ENCODE results near the gene JPT1.

Gene JPT1

DNA sequence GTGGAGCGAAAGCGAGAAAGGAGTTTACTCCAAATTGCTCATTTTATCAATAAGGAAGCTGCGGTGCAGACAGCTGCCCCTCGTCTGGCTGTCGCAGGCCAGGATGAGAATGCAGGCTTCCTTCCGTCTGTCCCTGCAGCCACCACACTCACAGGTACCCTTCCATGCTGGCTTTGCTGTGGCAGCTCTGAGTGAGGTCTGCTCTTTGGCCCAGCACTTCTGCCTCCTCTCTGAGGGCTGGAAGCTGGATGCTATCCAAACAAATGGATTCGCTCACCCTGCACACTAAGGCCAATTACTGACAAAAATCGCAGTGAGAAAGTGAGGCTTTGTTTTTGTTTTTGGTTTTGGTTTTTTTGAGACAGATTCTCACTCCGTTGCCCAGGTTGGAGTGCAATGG is 37.6 kb downstream of the JPT1 start:
- DNase-seq (ENCODE audit: low read depth, low spot score), result no peak
- in situ Hi-C loops (cut with HindIII; ENCODE audit: low sequenced_read_pairs), result no loop called here
- TF ChIP-seq, protein P1, sequence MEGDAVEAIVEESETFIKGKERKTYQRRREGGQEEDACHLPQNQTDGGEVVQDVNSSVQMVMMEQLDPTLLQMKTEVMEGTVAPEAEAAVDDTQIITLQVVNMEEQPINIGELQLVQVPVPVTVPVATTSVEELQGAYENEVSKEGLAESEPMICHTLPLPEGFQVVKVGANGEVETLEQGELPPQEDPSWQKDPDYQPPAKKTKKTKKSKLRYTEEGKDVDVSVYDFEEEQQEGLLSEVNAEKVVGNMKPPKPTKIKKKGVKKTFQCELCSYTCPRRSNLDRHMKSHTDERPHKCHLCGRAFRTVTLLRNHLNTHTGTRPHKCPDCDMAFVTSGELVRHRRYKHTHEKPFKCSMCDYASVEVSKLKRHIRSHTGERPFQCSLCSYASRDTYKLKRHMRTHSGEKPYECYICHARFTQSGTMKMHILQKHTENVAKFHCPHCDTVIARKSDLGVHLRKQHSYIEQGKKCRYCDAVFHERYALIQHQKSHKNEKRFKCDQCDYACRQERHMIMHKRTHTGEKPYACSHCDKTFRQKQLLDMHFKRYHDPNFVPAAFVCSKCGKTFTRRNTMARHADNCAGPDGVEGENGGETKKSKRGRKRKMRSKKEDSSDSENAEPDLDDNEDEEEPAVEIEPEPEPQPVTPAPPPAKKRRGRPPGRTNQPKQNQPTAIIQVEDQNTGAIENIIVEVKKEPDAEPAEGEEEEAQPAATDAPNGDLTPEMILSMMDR (IDR thresholded peaks at IDR 0.05; ENCODE audit: low read depth, low read length), result no peak
- H3K4me3 ChIP-seq (ENCODE audit: low read depth, low read length), result no peak overlapping the region

DNA sequence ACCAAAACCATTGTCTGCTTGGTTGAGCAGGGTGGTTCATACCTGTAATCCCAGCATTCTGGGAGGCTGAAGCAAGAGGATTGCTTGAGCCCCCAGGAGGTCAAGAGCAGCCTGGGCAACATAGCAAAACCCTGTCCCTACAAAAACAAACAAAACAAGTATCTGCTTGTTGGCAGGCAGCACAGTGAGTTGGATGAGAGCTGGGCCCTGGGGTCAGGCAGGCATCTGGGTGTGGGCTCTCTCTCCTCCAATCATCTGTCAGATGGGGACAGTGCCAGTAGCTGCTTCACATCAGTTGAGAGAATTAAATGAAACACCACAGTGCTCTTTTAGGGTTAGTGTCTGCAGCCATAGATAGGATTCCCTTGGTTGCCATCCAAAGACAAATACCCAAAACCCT is 38.8 kb downstream of the JPT1 start:
- H3K4me3 ChIP-seq (ENCODE audit: low read depth, low read length), result no peak overlapping the region
- TF ChIP-seq, protein P1 (IDR thresholded peaks at IDR 0.05; ENCODE audit: low read depth, low read length), result no peak
- no peak for DNase-seq (ENCODE audit: low read depth, low spot score)
- in situ Hi-C loops (cut with HindIII; ENCODE audit: low sequenced_read_pairs), result no loop called here

DNA sequence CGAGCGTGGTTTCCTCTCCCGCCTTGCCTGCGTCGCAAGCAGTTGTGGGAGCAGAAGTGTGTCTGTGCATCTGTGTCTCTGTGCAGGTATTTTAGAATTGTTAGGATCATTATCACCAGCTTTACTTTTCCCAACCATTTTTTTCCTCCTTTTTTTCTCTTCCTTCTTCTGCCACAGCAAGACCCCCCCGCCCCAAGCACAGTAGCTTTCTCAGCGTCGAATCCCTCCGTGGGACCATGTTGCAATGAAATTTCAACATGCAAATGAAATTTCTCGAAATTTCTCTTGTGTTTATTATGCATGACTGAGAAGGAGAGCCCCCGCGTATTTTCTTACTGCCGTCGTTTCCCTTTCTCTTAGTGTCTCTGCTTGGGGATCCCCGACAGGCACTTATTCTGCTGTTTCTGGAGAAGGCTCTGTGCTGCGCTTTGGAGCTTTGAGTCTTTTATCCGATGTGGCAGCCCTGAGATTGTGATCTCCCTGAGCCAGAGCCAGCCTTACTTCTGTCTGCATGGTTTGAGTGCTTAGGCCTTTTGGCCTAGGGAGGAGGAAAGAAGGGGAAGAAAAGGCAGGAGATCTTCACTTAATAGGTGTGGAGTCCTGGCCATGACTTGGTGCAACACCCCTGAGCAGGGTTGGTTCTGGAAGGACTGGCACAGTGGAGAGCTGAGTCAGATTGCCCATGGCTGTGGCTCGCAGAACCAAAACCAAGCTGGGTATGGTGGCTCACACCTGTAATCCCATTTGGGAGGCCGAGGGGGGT is 39.6 kb downstream of the JPT1 start:
- TF ChIP-seq, protein P1 (IDR thresholded peaks at IDR 0.05; ENCODE audit: low read depth, low read length), result no peak
- in situ Hi-C loops (cut with HindIII; ENCODE audit: low sequenced_read_pairs), result no loop called here
- peak overlapping the region; percentile 41 for H3K4me3 ChIP-seq (ENCODE audit: low read depth, low read length)
- DNase-seq (ENCODE audit: low read depth, low spot score), result no peak

DNA sequence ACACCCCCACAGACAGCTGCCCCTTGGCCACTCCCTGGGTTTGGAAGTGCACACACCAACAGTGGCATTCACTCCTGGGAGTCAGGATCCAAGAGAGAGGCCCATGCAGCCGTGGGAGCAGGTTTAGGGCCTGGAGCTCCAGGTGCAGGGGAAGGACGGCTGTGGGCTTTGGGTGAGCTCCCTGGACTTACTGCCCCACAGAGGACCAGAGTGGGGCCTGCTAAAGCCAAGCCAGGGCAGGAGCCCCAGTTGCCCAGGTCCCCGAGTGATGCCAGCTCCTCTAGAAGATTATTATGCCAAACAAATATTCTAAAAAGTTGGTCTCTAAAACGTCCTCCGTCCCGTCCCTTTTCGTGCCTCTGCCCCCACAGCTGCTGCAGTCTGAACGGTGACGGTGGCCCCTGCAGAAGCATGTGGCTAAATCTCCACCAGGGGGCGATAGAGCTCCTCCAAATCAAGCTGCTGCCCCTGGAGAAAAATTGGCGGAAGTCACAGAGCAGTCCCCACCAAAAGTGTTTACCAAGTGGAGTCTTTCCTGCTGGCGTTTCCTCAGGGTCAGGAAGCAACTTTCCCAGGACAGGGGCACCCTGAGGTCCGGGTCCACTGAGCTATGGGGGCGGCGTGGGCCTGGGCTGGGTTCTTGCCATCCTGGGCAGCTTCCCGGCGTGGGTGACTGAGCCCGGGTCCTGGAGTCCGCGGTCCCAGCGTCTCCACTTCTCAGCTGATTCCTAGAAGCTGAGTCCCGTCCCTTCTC is 40.3 kb downstream of the JPT1 start:
- H3K4me3 ChIP-seq (ENCODE audit: low read depth, low read length), result peak overlapping the region; percentile 41
- TF ChIP-seq, protein P1 (IDR thresholded peaks at IDR 0.05; ENCODE audit: low read depth, low read length), result peak; percentile 92
- DNase-seq (ENCODE audit: low read depth, low spot score), result peak; percentile 85
- in situ Hi-C loops (cut with HindIII; ENCODE audit: low sequenced_read_pairs), result no loop called here

DNA sequence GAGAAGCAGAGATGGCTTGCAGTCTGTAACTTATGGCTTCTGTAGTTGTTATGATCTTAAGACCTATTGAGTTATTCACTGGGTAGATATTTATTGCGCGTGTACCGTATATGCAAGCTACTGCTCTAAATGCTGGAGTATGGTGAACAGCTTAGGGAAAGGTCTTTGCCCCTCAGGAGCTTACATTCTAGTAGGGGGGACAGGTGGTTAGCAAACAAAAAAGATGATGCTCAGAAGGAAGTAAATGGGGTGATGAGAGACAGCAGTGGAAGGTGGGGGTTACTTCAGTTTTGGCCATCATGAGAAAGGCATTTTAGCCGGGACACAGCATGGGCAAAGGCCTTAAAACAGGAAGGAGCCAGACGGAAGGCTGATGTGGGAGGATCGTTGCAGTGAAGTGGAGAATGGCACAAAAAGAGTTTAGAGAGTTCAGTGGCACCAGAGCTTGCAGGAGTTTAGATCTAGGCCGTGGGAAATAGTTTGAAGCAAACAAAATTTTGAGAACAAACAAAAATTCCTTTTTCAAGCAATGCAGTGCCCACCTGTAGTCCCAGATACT is 42.5 kb downstream of the JPT1 start:
- no peak for DNase-seq (ENCODE audit: low read depth, low spot score)
- TF ChIP-seq, protein P1 (IDR thresholded peaks at IDR 0.05; ENCODE audit: low read depth, low read length), result no peak
- in situ Hi-C loops (cut with HindIII; ENCODE audit: low sequenced_read_pairs), result no loop called here
- H3K4me3 ChIP-seq (ENCODE audit: low read depth, low read length), result no peak overlapping the region

DNA sequence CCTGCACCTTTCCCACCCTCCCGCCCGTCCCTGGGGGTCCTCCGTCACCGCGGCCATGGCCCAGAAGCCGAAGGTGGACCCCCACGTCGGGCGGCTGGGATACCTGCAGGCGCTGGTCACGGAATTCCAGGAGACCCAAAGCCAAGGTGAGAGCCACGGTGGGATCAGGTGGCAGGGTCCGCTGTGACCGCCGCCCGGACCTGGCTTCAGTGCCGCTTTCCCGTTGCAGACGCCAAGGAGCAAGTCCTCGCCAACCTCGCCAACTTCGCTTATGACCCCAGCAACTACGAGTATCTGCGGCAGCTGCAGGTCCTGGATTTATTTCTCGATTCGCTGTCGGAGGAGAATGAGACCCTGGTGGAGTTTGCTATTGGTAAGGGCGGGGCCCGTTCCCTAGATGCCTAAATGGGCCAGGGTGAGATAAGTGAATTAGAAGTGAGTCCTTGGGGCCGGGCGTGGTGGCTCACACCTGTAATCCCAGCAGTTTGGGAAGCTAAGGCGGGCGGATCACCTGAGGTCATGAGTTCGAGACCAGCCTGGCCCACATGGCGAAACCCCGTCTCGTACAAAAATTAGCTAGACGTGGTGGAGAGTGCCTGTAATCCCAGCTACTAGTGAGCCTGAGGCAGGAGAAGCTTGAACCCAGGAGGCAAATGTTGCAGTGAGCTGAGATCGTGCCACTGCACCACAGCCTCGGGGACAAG is 43.9 kb downstream of the JPT1 start:
- H3K4me3 ChIP-seq (ENCODE audit: low read depth, low read length), result peak overlapping the region; percentile 87
- TF ChIP-seq, protein P1 (IDR thresholded peaks at IDR 0.05; ENCODE audit: low read depth, low read length), result no peak
- in situ Hi-C loops (cut with HindIII; ENCODE audit: low sequenced_read_pairs), result no loop called here
- DNase-seq (ENCODE audit: low read depth, low spot score), result no peak
